Activated naive CD8-positive, alpha-beta T cell treated with anti-CD3 and anti-CD28 coated beads, Interleukin-2, amount 10 ng/mL, durations not matched to agents 7 days and 5 days (primary cell): ENCODE measurements around the gene PHAF1. TPM values are rescaled to one million over a fixed set of nuclear protein-coding genes. Genes with fewer than 3 reads are reported as not detected.

ENCODE experiments used
- ATAC-seq: fragments of 150-1000 bp; cut with Tn5 transposase; one replicate; pipeline ENCODE4 v1.10.0; 2021; ENCODE audit warnings: low read depth, moderate library complexity
- POLR2A ChIA-PET: fragments of 350-600 bp; sonication (Branson Sonifier 250); formaldehyde crosslinking; loops from one replicate; lab custom pipeline; 2021; ENCODE audit warnings: antibody characterized with exemption; lab: Charles Lee
- DNase-seq: peaks from one replicate; pipeline ENCODE4 v3.0.0; 2021
- H3K27ac Mint-ChIP-seq: one replicate; pipeline ENCODE4 v1.8.0; 2022; ENCODE audit warnings: mild to moderate bottlenecking, mixed read lengths
- H3K27me3 Mint-ChIP-seq: one replicate; pipeline ENCODE4 v1.8.0; 2022; ENCODE audit warnings: mild to moderate bottlenecking, moderate library complexity, mixed read lengths
- H3K36me3 Mint-ChIP-seq: one replicate; pipeline ENCODE4 v1.8.0; 2021; ENCODE audit warnings: mild to moderate bottlenecking, mixed read lengths
- H3K4me1 Mint-ChIP-seq: one replicate; pipeline ENCODE4 v1.8.0; 2021; ENCODE audit warnings: mixed read lengths
- H3K4me3 Mint-ChIP-seq: one replicate; pipeline ENCODE4 v1.8.0; 2022; ENCODE audit warnings: mild to moderate bottlenecking, moderate library complexity, mixed read lengths
- H3K9me3 Mint-ChIP-seq: one replicate; pipeline ENCODE4 v1.8.0; 2021; ENCODE audit warnings: mixed read lengths
- total RNA-seq, 2 experiments: library from RNA; stranded (reverse); gene quantifications; one replicate each; pipeline ENCODE4 v1.2.3, GENCODE V29; 2021

The PHAF1 gene
- total RNA-seq, 2 experiments from 2014 or later = 16.6 to 17.3 TPM

DNA sequence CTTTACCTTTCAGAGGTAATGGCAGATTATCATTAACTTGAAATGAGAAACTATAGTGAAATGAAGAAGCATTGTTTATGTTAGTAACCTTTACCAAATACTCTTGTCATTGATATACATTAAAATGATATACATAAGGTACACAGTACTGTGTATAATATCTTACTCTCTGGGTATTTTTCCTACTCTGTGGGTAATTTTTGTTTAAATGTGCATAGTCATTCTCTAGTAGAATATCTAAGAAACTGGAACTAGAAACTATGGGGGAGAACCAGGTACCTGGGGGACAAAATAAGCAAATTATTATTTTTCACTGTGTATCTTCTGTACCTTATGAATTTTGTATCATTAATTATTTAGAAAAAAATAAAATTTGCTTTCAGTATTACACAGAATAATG is 20.6 kb upstream of the PHAF1 start:
- no peak for ATAC-seq
- Mint-ChIP-seq H3K27ac (no peak overlapping the region), H3K9me3 (no peaks in the 10 kb centered on the region)

DNA sequence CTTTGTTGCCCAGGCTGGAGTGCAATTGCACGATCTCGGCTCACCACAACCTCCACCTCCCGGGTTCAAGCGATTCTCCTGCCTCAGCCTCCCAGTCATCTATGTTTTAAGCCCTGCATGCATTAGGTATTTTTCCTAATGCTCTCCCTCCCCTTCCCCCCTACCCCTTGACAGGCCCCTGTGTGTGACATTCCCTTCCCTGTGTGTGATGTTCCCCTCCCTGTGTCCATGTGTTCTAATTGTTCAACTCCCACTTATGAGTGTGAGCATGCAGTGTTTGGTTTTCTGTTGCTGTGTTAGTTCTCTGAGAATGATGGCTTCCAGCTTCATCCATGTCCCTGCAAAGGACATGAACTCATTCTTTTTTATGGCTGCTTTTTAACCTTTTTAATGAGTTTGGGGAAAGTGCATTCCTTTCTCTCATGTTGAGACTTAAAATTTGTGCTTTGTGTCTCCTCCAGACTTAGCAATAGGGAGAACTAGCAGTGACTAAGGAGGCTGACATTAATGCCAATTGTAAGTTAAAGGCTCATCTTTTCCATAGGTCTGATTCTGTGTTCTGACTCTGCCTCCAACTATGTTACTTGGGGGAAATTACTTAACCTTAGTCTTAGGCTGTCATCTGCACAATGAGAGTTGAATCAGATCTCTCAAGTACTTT is 17.7 kb upstream of the PHAF1 start:
- DNase-seq = no peak
- Mint-ChIP-seq H3K4me1 (peaks cover 2% of the 10 kb centered on the region), H3K27me3 (no peaks in the 10 kb centered on the region), H3K9me3 (no peaks in the 10 kb centered on the region), H3K4me3 (no peak overlapping the region), H3K27ac (no peak overlapping the region), H3K36me3 (peaks cover 15% of the 10 kb centered on the region)
- no peak for ATAC-seq
- POLR2A ChIA-PET = no interaction called here

More for the DNA sequence above, 20.6 kb upstream of the PHAF1 start:
- Mint-ChIP-seq H3K4me1 (peaks cover 4% of the 10 kb centered on the region), H3K36me3 (peaks cover 26% of the 10 kb centered on the region), H3K4me3 (no peak overlapping the region), H3K27me3 (no peaks in the 10 kb centered on the region)
- POLR2A ChIA-PET = no interaction called here
- no peak for DNase-seq

DNA sequence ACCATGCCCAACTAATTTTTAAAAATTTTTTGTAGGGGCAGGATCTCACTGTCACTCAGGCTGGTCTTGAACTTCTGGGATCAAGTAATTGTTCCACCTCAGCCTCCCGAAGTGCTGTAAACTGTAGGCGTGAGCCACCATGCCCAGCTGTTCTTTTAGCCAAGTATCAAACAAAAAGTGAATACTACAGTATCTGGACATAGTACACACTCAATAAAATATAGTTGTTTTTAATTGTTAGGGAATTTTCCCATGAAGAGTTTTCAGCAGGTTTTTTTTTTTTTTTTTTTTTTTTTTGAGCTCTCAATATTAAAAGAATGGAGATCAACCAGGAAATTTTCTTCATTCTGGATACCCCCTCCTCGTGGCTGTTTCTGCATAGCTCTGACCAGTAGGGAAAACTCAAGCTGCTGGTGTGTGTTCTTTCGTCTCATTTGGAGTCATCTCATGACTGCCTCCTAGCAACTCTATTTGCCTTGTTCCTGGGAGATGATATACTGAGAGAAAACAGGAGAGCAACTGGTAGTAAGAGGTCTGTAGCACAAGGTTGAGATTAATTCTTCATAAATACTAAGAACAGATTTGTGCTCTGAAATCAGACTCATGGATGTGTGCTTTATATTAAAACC is 16.5 kb upstream of the PHAF1 start:
- no peaks in the 10 kb centered on the region for H3K27me3 Mint-ChIP-seq
- no peak overlapping the region for H3K4me3 Mint-ChIP-seq
- H3K27ac Mint-ChIP-seq = no peak overlapping the region
- POLR2A ChIA-PET = interaction anchor here (0.7 kb wide), 2 partner anchors 17 to 217 kb away, joined by 3 to 5 read pairs; no protein-coding TSS in a partner anchor
- ATAC-seq (no peak), DNase-seq (no peak)
- H3K9me3 Mint-ChIP-seq = no peaks in the 10 kb centered on the region
- peaks cover 2% of the 10 kb centered on the region for H3K4me1 Mint-ChIP-seq
- peaks cover 8% of the 10 kb centered on the region for H3K36me3 Mint-ChIP-seq

DNA sequence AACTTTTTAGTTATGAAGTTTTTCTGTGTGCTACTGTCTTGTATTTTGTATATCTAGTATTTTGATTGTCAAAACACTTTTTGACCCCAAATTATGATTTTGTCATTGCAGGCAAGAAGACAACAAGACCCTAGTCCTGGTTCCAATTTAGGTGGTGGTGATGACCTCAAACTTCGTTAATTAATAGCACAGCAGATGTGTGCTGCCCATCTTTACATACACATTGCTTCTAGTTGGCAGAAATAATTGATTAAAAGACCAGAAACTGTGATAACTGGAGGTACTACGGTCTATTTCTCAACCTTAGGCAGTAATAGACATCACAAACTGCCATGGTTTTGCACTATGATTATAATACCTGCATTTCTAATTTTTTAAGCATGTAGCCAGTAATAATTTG is 11.1 kb upstream of the PHAF1 start:
- ATAC-seq (no peak), DNase-seq (no peak)
- H3K9me3 Mint-ChIP-seq = no peaks in the 10 kb centered on the region
- POLR2A ChIA-PET = no interaction called here
- H3K4me3 Mint-ChIP-seq = no peak overlapping the region
- H3K36me3 Mint-ChIP-seq = peaks cover 12% of the 10 kb centered on the region
- no peak overlapping the region for H3K27ac Mint-ChIP-seq
- H3K27me3 Mint-ChIP-seq = no peaks in the 10 kb centered on the region
- H3K4me1 Mint-ChIP-seq = peaks cover 2% of the 10 kb centered on the region

DNA sequence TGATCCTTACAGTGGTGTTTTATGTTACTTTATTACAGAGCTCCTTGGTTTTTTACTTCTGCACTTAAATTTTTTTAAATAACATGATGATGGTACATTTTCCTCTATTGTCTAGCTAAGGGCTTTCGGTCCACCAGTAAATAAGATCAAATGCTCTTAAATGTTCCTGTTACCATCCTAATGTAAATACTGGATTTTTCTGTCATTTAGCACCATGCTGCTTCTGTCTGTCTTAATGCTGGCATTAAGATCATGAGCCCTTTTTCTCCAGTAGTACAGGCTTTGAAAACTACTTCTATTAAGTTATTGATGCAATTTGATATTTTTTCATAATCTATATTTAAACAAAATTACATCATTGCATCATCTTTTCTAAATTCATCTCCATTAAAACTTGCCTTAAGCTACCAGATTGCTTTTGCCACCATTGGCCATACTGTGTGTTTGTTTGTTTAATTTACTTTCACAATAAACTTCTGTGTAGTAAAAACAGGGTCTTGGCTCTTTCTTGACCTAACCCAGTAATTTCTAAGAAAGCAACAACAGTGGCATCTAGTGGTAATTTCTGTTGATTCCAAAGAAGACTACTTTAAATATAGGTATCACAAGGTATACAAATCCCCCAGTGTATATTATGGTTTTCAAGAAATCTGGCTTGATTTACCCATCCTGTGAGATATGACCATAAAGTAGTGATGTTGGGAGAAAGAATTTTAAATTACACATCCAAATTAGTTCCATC is 9.0 kb upstream of the PHAF1 start:
- no peaks in the 10 kb centered on the region for H3K27me3 Mint-ChIP-seq
- H3K9me3 Mint-ChIP-seq = no peaks in the 10 kb centered on the region
- no peak for DNase-seq
- ATAC-seq = peak; percentile 42
- peaks cover 12% of the 10 kb centered on the region for H3K36me3 Mint-ChIP-seq
- POLR2A ChIA-PET = no interaction called here
- H3K4me1 Mint-ChIP-seq = peaks cover 2% of the 10 kb centered on the region
- H3K4me3 Mint-ChIP-seq = no peak overlapping the region
- H3K27ac Mint-ChIP-seq = no peak overlapping the region

DNA sequence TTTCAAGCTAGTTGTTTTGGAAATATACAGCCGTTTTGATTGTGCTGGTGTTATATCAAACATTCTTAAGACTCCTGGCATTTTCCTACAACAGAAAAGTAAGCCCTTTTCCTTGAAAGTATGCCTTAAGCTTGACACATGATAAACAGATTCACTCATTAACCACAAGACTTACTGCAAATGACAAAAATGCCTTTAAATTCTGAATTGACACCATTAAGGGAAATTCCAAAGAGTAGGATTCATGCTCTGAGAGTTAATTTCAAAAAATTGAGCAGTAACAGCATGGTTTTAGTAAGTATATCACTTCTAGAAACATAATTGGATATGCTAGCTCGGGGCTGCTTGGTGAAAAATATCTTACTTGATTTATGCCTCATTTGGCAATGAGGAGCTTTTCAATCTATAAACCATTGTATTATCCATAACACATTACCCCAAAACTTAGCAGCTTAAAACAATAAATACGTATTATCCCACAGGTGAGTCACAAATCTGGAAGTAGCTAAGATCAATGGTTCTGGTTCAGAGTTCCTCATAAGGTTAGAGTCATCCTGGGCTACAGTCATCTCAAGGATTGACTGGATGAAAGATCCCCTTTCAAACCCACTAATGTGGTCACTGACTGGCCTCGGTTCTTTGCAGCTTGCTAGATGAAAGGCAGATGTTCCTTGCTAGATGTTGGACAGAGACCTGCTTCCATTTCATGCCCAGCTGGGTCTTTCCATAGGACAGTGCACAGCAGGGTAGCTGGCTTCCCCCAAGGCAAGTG is 8.2 kb upstream of the PHAF1 start:
- H3K27ac Mint-ChIP-seq = no peak overlapping the region
- no peaks in the 10 kb centered on the region for H3K27me3 Mint-ChIP-seq
- no peaks in the 10 kb centered on the region for H3K9me3 Mint-ChIP-seq
- H3K4me1 Mint-ChIP-seq = peaks cover 2% of the 10 kb centered on the region
- POLR2A ChIA-PET = interaction anchor here (0.8 to 0.9 kb wide), 2 partner anchors 57 to 72 kb away, joined by 3 read pairs; no protein-coding TSS in a partner anchor
- no peak for DNase-seq
- ATAC-seq = no peak
- H3K4me3 Mint-ChIP-seq = no peak overlapping the region
- H3K36me3 Mint-ChIP-seq = peaks cover 12% of the 10 kb centered on the region

DNA sequence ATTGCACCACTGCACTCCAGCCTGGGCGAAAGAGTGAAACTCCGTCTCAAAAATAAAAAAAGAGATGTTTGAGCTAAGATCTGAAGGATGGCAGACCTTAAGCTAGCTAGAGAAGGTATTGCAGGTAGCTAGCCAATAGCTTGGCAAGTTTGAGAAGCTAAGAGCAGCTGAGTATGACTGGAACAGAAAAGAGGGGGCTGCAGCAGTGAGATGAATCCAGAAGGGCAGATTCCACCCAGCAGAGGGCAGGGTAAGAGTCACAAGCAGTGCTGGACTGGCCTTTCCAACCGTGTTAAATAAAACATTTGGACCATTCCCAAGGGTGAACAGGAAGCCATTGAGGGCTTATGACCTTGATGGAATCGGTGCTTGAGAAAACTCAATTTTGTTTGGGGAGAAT is 5.7 kb upstream of the PHAF1 start:
- ATAC-seq (peak; percentile 35), DNase-seq (no peak)
- H3K9me3 Mint-ChIP-seq = no peaks in the 10 kb centered on the region
- no peak overlapping the region for H3K27ac Mint-ChIP-seq
- H3K4me3 Mint-ChIP-seq = no peak overlapping the region
- POLR2A ChIA-PET = interaction anchor here (1.1 kb wide), 1 partner anchor 76 kb away, joined by 4 read pairs; no protein-coding TSS in a partner anchor
- peaks cover 12% of the 10 kb centered on the region for H3K36me3 Mint-ChIP-seq
- H3K27me3 Mint-ChIP-seq = no peaks in the 10 kb centered on the region
- H3K4me1 Mint-ChIP-seq = peaks cover 4% of the 10 kb centered on the region

DNA sequence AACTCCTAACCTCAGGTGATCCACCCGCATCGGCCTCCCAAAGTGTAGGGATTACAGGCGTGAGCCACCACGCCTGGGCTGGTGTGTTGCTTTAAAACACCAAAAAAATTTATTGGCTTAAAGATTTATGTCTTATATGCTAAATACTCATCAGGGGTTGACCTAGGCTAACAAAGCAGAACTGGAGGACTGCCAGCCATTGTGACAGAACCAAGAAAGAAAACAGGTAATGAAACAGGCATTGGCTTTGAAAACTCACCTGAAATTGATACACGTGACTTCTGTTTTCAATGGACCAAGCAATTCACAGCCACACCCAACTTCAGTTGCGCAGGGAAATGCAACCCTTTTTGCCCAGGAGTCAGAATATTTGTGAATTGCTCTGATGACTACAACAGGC is 4.9 kb upstream of the PHAF1 start:
- ATAC-seq (no peak), DNase-seq (no peak)
- Mint-ChIP-seq H3K36me3 (peaks cover 8% of the 10 kb centered on the region), H3K4me1 (peaks cover 5% of the 10 kb centered on the region), H3K9me3 (no peaks in the 10 kb centered on the region), H3K27ac (no peak overlapping the region), H3K27me3 (no peaks in the 10 kb centered on the region), H3K4me3 (no peak overlapping the region)
- POLR2A ChIA-PET = no interaction called here

DNA sequence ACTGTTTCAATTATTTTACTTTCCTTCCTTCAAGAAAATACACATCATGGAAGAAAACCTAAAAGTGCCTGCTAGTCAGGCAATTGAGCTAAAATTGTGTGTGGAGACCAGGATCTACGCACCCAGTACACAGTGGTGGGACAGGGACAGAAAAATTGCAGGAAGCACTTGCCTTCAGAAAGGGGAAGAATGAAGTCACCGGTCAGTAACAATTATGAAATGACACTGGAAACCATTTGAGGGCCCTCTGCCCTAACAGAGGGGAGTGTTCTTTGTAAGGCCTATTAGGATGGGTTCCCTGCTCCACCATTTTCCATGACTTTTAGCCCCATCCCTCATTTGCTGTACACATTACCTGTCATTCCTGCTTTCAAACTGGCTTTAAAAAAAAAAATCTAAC is 4.5 kb upstream of the PHAF1 start:
- POLR2A ChIA-PET = no interaction called here
- DNase-seq (no peak), ATAC-seq (no peak)
- peaks cover 6% of the 10 kb centered on the region for H3K4me1 Mint-ChIP-seq
- no peak overlapping the region for H3K4me3 Mint-ChIP-seq
- H3K9me3 Mint-ChIP-seq = no peaks in the 10 kb centered on the region
- peaks cover 8% of the 10 kb centered on the region for H3K36me3 Mint-ChIP-seq
- H3K27me3 Mint-ChIP-seq = no peaks in the 10 kb centered on the region
- no peak overlapping the region for H3K27ac Mint-ChIP-seq

DNA sequence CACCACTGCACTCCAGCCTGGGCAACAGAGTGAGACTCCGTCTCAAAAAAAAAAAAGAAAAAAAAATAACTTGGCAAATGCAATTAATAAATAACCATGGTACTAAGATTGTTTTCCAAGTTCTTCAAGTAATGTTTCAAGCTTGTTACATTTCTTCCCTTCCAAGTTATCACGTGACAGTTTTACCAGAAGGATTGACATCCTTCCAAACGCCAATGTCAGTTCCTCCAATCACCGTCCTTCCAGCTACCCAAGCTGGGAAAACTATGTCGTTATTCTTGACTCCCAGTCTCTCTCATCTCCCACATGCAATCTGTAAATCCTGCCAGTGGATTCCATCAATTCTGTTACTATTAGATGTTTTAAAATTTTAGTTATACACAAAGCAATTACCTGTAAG is 3.9 kb upstream of the PHAF1 start:
- H3K27ac Mint-ChIP-seq = no peak overlapping the region
- H3K9me3 Mint-ChIP-seq = no peaks in the 10 kb centered on the region
- H3K4me1 Mint-ChIP-seq = peaks cover 12% of the 10 kb centered on the region
- ATAC-seq = no peak
- POLR2A ChIA-PET = interaction anchor here (1.7 kb wide), 1 partner anchor 88 kb away, joined by 5 read pairs; no protein-coding TSS in a partner anchor
- no peak overlapping the region for H3K4me3 Mint-ChIP-seq
- H3K36me3 Mint-ChIP-seq = peaks cover 8% of the 10 kb centered on the region
- no peak for DNase-seq
- H3K27me3 Mint-ChIP-seq = no peaks in the 10 kb centered on the region

DNA sequence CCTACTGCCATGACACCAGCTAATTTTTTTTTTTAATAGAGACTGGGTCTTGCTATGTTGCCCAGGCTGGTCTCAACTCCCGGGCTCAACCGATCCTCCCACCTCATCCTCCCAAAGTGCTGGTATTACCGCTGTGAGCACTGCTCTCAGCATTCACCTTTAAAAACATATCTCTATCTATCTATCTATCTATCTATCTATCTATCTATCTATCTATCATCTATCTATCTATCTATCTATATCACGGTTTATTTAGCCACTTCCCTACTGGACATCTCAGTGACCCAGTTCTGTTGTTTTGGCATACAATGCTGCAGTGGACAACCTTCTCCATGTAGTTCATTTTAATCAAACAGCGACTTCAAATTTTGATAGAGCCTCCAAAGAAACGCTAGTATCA is 1.3 kb upstream of the PHAF1 start:
- H3K27me3 Mint-ChIP-seq = no peaks in the 10 kb centered on the region
- ATAC-seq (no peak), DNase-seq (no peak)
- no peak overlapping the region for H3K27ac Mint-ChIP-seq
- H3K4me1 Mint-ChIP-seq = peaks cover 26% of the 10 kb centered on the region
- POLR2A ChIA-PET = no interaction called here
- H3K36me3 Mint-ChIP-seq = peaks cover 7% of the 10 kb centered on the region
- H3K9me3 Mint-ChIP-seq = no peaks in the 10 kb centered on the region
- H3K4me3 Mint-ChIP-seq = no peak overlapping the region

DNA sequence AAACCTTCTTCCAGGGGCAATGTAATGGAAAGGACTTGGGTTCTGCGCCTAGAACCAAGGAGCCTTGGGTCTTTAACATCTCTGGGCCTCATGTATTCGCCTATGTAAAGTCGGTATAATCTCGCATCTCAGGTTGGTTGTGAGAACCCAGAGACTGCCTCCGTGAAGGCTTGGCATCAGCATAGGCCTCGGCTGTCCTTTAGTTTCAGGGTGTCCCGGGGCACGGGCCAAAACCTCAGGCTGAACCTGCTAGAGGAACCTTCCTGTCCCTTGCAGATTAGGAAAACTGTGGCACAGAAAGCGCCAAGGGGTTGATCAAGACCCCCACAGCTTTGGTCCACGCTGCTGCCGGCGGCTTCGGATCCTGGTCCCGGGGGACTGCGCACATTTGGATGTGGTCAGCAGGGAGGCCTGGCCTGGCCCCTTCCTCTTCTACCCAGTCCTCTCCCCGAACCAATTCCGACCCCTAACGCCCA is 772 bp upstream of the PHAF1 start:
- H3K27ac Mint-ChIP-seq = peak overlapping the region; percentile 68
- H3K9me3 Mint-ChIP-seq = no peaks in the 10 kb centered on the region
- DNase-seq (no peak), ATAC-seq (no peak)
- H3K4me1 Mint-ChIP-seq = peaks cover 26% of the 10 kb centered on the region
- POLR2A ChIA-PET = no interaction called here
- no peaks in the 10 kb centered on the region for H3K27me3 Mint-ChIP-seq
- H3K36me3 Mint-ChIP-seq = peaks cover 7% of the 10 kb centered on the region
- H3K4me3 Mint-ChIP-seq = peak overlapping the region; percentile 97

DNA sequence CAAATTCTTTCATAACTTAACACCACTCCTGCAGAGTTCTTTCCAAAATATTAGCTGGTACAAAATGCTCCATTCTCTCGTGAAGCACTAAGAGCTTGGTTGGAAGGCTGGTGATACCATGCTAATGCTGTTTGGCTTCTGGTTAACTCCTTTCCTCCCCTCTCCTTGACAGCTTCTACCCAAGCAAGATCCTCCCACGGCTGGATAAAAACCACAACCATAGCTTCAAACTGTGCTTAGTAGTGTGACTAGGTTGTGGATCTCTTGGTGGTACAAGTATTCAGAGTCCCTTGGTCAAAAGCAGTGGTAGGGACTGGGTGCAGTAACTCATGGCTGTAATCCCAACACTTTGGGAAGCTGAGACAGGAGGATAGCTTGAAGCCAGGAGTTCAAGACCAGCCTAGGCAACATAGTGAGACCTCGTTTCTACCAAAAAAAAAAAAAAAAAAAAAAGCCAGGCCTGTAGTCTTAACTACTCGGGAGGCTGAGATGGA is 2.3 kb downstream of the PHAF1 start:
- Mint-ChIP-seq H3K27ac (no peak overlapping the region), H3K27me3 (no peaks in the 10 kb centered on the region), H3K4me1 (peaks cover 28% of the 10 kb centered on the region), H3K9me3 (no peaks in the 10 kb centered on the region), H3K36me3 (peaks cover 7% of the 10 kb centered on the region), H3K4me3 (no peak overlapping the region)
- DNase-seq (no peak), ATAC-seq (no peak)
- POLR2A ChIA-PET = interaction anchor here (0.8 kb wide), 1 partner anchor 84 kb away, joined by 3 read pairs; no protein-coding TSS in a partner anchor
